CD14-positive monocyte (primary cell): ENCODE data around the gene CD55. TPM values are rescaled to one million over a fixed set of nuclear protein-coding genes. Genes with fewer than 3 reads are reported as not detected.
A peak's percentile ranks its signal among the peaks of the same experiment; 100 is the strongest.

Experiments
- DNase-seq, 3 donors: peaks; one replicate each; pipeline ENCODE4 v3.0.0-alpha.2; 2011 to 2022
- H2AFZ ChIP-seq: 2 replicates; pipeline ENCODE4 v1.6.0; 2012; ENCODE audit warnings: mild to moderate bottlenecking, low read depth, low read length, inconsistent platforms; ENCODE audit not compliant: insufficient read depth, poor library complexity, severe bottlenecking
- H3K27ac ChIP-seq, 2 donors: 1 replicate in 1 of 2; 2 replicates in 1 of 2; pipeline ENCODE4 v1.5.1; 2012 to 2013; ENCODE audit warnings: low read length in 2 of 2, control low read depth in 1 of 2, inconsistent platforms in 1 of 2, low read depth in 1 of 2, mild to moderate bottlenecking in 1 of 2
- H3K27me3 ChIP-seq, 2 donors: one replicate each; pipeline versions ENCODE4 v1.6.0 to v1.6.1; 2011 to 2013; ENCODE audit warnings: low read length in 2 of 2; ENCODE audit not compliant: control insufficient read depth in 2 of 2, insufficient read depth in 2 of 2
- H3K36me3 ChIP-seq, 2 donors: replicated peaks in 1 of 2; 1 replicate in 1 of 2; 2 replicates in 1 of 2; pipeline versions ENCODE4 v1.5.1 to v1.6.1; 2012 to 2013; ENCODE audit warnings: low read length in 2 of 2, control low read depth in 1 of 2, inconsistent platforms in 1 of 2, mild to moderate bottlenecking in 1 of 2; ENCODE audit not compliant: insufficient read depth in 2 of 2, control insufficient read depth in 1 of 2
- H3K4me1 ChIP-seq, 2 donors: 1 replicate in 1 of 2; 2 replicates in 1 of 2; pipeline versions ENCODE4 v1.5.1 to v1.6.1; 2012 to 2013; ENCODE audit warnings: low read length in 2 of 2, control low read depth in 1 of 2, inconsistent platforms in 1 of 2, mild to moderate bottlenecking in 1 of 2, moderate library complexity in 1 of 2; ENCODE audit not compliant: insufficient read depth in 2 of 2, control insufficient read depth in 1 of 2
- H3K4me2 ChIP-seq: replicated peaks from 2 replicates; pipeline ENCODE3; 2012; ENCODE audit warnings: low read length, moderate library complexity, mild to moderate bottlenecking; ENCODE audit not compliant: poor library complexity, severe bottlenecking; ENCODE audit errors: extremely low read depth
- H3K4me3 ChIP-seq, 3 experiments: fragments of 200-600 bp in 1 of 3; sonication (generic) in 1 of 3; replicated peaks in 1 of 3; 1 replicate in 2 of 3; 2 replicates in 1 of 3; pipeline ENCODE4 v1.5.1; 2011 to 2013; ENCODE audit warnings: low read length in 3 of 3, mild to moderate bottlenecking in 3 of 3, control low read depth in 2 of 3, low read depth in 2 of 3, inconsistent platforms in 1 of 3, moderate library complexity in 1 of 3
- H3K79me2 ChIP-seq: 2 replicates; pipeline ENCODE4 v1.6.0; 2012; ENCODE audit warnings: mild to moderate bottlenecking, control low read depth, inconsistent platforms, low read length, moderate library complexity; ENCODE audit not compliant: insufficient read depth
- H3K9ac ChIP-seq: 2 replicates; pipeline ENCODE4 v1.6.0; 2017; ENCODE audit warnings: low read length, mild to moderate bottlenecking; ENCODE audit not compliant: insufficient read depth, poor library complexity, severe bottlenecking
- H3K9me3 ChIP-seq, 2 donors: replicated peaks in 1 of 2; 1 replicate in 1 of 2; 2 replicates in 1 of 2; pipeline versions ENCODE4 v1.5.1 to v1.6.1; 2012 to 2013; ENCODE audit warnings: low read length in 2 of 2, control low read depth in 1 of 2; ENCODE audit not compliant: control insufficient read depth in 1 of 2, insufficient read depth in 1 of 2
- H4K20me1 ChIP-seq: 2 replicates; pipeline ENCODE4 v1.6.0; 2012; ENCODE audit warnings: mild to moderate bottlenecking, low read length, control low read depth, moderate library complexity; ENCODE audit not compliant: insufficient read depth
- H3K27ac Mint-ChIP-seq, 7 donors: one replicate each; pipeline ENCODE4 v1.8.0; 2020; ENCODE audit warnings: mild to moderate bottlenecking in 7 of 7, mixed read lengths in 7 of 7, moderate library complexity in 6 of 7, inconsistent platforms in 2 of 7
- H3K27me3 Mint-ChIP-seq, 3 donors: one replicate each; pipeline ENCODE4 v1.8.0; 2021 to 2022; ENCODE audit warnings: low read depth in 3 of 3, mild to moderate bottlenecking in 3 of 3, mixed read lengths in 3 of 3, moderate library complexity in 3 of 3, inconsistent platforms in 1 of 3
- H3K36me3 Mint-ChIP-seq, 2 donors: one replicate each; pipeline ENCODE4 v1.8.0; 2020; ENCODE audit warnings: mixed read lengths in 2 of 2, inconsistent platforms in 1 of 2, mild to moderate bottlenecking in 1 of 2
- H3K4me1 Mint-ChIP-seq: one replicate; pipeline ENCODE4 v1.8.0; 2020; ENCODE audit warnings: mild to moderate bottlenecking, mixed read lengths
- H3K4me3 Mint-ChIP-seq, 2 donors: one replicate each; pipeline ENCODE4 v1.8.0; 2020; ENCODE audit warnings: mild to moderate bottlenecking in 2 of 2, mixed read lengths in 2 of 2, moderate library complexity in 1 of 2
- H3K9me3 Mint-ChIP-seq, 7 donors: one replicate each; pipeline ENCODE4 v1.8.0; 2020 to 2022; ENCODE audit warnings: mixed read lengths in 7 of 7, mild to moderate bottlenecking in 6 of 7, moderate library complexity in 6 of 7, inconsistent platforms in 2 of 7
- WGBS: methylation state at CpG from one replicate; pipeline ENCODE4 v1.1.5; 2013; ENCODE audit warnings: missing lambda C conversion rate; ENCODE audit not compliant: insufficient coverage; 5-methylcytosine and 5-hydroxymethylcytosine counted together
- intact Hi-C, 2 donors: fragments of 100-400 bp; cut with micrococcal nuclease; formaldehyde crosslinking; loops; one replicate each; pipeline versions ENCODE4 v1.15.0 to v1.15.1; 2023
- polyA plus RNA-seq, 3 donors: library from polyadenylated mRNA; depleted of rRNA in 1 of 3; unstranded in 2 of 3; stranded (reverse) in 1 of 3; fragments of 300-500 nt in 2 of 3; fragments of >200 nt in 1 of 3; fragmentation: Illumina TruSeq in 2 of 3; gene quantifications; 1 replicate in 2 of 3; 2 replicates in 1 of 3; pipeline ENCODE4 v1.2.3, GENCODE V29; 2012 to 2021
- TF ChIP-seq, protein P1 (sequence below): fragments of 200-600 bp; IDR thresholded peaks from one replicate; pipeline ENCODE4 v1.8.0; 2022; ENCODE audit warnings: antibody characterized with exemption, mild to moderate bottlenecking

Gene CD55
- polyA plus RNA-seq, 3 donors = 171 to 221 (median 182) TPM

DNA sequence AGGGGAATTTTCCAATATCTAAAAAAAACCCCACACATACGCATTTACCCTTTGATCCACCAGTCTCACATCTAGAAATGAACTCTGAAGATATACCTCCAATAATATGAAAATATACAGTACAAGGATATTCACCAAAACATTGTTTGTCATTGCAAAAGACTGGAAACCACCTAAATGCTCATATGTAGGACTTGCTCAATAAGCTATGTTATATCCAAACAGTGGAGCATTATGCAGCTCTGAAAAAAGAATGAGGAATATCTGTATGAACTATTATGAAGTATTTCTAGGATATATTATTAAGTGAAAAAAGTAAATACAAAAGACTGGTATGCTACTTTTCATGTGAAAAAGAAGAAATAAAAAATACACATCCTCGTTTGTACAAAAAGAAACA lies 43.6 kb downstream of the CD55 start:
- Histone ChIP-seq H3K27ac (peak overlapping the region in 1 of 2 donors; percentile 29), H3K36me3 (peaks cover 47 to 72% of the 10 kb centered on the region in 2 donors), H3K4me3 (no peak overlapping the region), H4K20me1 (peaks cover 59% of the 10 kb centered on the region), H3K79me2 (no peaks in the 10 kb centered on the region), H3K27me3 (no peaks in the 10 kb centered on the region), H3K4me2 (no peak overlapping the region), H2AFZ (no peak overlapping the region), H3K4me1 (no peaks in the 10 kb centered on the region), H3K9ac (no peak overlapping the region), H3K9me3 (no peaks in the 10 kb centered on the region)
- Mint-ChIP-seq H3K27ac (no peak overlapping the region), H3K9me3 (peaks cover 0 to 3% (median 0%) of the 10 kb centered on the region in 7 donors), H3K4me1 (no peaks in the 10 kb centered on the region), H3K36me3 (peaks cover 16 to 22% of the 10 kb centered on the region in 2 donors), H3K27me3 (no peaks in the 10 kb centered on the region), H3K4me3 (no peak overlapping the region)
- WGBS = no CpG with 5 or more reads among the region's 2 CpGs
- intact Hi-C loops = no loop called here
- DNase-seq = peak in 2 of 3 donors; percentile 43 to 77
- TF ChIP-seq, protein P1, sequence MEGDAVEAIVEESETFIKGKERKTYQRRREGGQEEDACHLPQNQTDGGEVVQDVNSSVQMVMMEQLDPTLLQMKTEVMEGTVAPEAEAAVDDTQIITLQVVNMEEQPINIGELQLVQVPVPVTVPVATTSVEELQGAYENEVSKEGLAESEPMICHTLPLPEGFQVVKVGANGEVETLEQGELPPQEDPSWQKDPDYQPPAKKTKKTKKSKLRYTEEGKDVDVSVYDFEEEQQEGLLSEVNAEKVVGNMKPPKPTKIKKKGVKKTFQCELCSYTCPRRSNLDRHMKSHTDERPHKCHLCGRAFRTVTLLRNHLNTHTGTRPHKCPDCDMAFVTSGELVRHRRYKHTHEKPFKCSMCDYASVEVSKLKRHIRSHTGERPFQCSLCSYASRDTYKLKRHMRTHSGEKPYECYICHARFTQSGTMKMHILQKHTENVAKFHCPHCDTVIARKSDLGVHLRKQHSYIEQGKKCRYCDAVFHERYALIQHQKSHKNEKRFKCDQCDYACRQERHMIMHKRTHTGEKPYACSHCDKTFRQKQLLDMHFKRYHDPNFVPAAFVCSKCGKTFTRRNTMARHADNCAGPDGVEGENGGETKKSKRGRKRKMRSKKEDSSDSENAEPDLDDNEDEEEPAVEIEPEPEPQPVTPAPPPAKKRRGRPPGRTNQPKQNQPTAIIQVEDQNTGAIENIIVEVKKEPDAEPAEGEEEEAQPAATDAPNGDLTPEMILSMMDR = no peak

DNA sequence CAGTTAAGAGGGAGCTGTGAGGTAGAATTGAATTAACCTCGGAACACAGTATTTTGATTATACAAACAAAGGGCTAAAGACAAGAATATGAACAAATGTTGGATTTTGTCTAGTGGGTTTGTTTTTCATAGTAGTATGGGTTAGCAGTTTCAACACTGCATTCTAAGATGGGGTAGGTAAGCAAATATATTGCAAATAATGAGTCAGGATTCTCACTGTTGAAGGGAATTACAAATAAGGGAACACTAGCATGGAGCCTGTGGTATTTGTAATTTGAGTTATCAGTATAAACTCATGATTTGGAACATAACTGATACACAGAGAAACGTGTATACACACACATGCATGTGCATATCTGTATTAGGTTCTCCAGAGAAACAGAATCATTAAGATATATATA lies 44.5 kb downstream of the CD55 start:
- TF ChIP-seq, protein P1 = no peak
- peaks cover 0 to 5% (median 0%) of the 10 kb centered on the region in 7 donors for H3K9me3 Mint-ChIP-seq
- H3K4me1 Mint-ChIP-seq = no peaks in the 10 kb centered on the region
- H3K36me3 Mint-ChIP-seq = peaks cover 24 to 30% of the 10 kb centered on the region in 2 donors
- Histone ChIP-seq H3K79me2 (no peaks in the 10 kb centered on the region), H3K4me2 (no peak overlapping the region), H2AFZ (no peak overlapping the region), H3K27ac (no peak overlapping the region), H3K36me3 (peaks cover 40 to 64% of the 10 kb centered on the region in 2 donors), H4K20me1 (peaks cover 49% of the 10 kb centered on the region), H3K4me3 (no peak overlapping the region), H3K9me3 (no peaks in the 10 kb centered on the region), H3K4me1 (no peaks in the 10 kb centered on the region), H3K9ac (no peak overlapping the region), H3K27me3 (no peaks in the 10 kb centered on the region)
- no peaks in the 10 kb centered on the region for H3K27me3 Mint-ChIP-seq
- intact Hi-C loops = no loop called here
- H3K4me3 Mint-ChIP-seq = no peak overlapping the region
- no CpG with 5 or more reads among the region's 2 CpGs for WGBS
- no peak for DNase-seq
- H3K27ac Mint-ChIP-seq = no peak overlapping the region
